ENCODE data around the gene RNF225. TPM values are rescaled to one million over a fixed set of nuclear protein-coding genes. Genes with fewer than 3 reads are reported as not detected.
"Not testable (repeated sequence)": the region's sequence is repeated elsewhere in the genome, so short reads cannot be mapped to it uniquely, and the experiment has no call there.

The RNF225 gene
- total RNA-seq, 1 donor from 2014 or later: 0.27 TPM

GRCh38 chr19:58361900-58362271 lies 33.6 kb upstream of the RNF225 start:
- intact Hi-C loops (cut with micrococcal nuclease): loop anchor here (1.0 kb wide), 8 partner anchors 15 to 105 kb away; partner anchors contain the start of genes ERVK3-1, RPS5, ZNF324 and ZNF584

GRCh38 chr19:58362272-58362994 lies 33.0 kb upstream of the RNF225 start, which contains the start of gene ZNF497:
Gene ZNF497 (minus strand): TSS chr19:58362751. CDS start chr19:58357635, 5,116 bp downstream.
- intact Hi-C loops (cut with micrococcal nuclease): loop anchor here (1.0 kb wide), 8 partner anchors 15 to 105 kb away; partner anchors contain the start of genes ERVK3-1, RPS5, ZNF324 and ZNF584

- intact Hi-C loops (cut with micrococcal nuclease): no loop called here
Observed at GRCh38 chr19:58364146-58364545, 31.3 kb upstream of the RNF225 start.

GRCh38 chr19:58366585-58367430 lies 28.6 kb upstream of the RNF225 start:
- intact Hi-C loops (cut with micrococcal nuclease): no loop called here

- intact Hi-C loops (cut with micrococcal nuclease): no loop called here
Observed at GRCh38 chr19:58367698-58368454, 27.6 kb upstream of the RNF225 start.

GRCh38 chr19:58368561-58369360 lies 26.7 kb upstream of the RNF225 start:
- intact Hi-C loops (cut with micrococcal nuclease): no loop called here

- intact Hi-C loops (cut with micrococcal nuclease): no loop called here
Observed at GRCh38 chr19:58372311-58373133, 22.9 kb upstream of the RNF225 start.

- intact Hi-C loops (cut with micrococcal nuclease): no loop called here
Observed at GRCh38 chr19:58374200-58374599, 21.3 kb upstream of the RNF225 start.

- intact Hi-C loops (cut with micrococcal nuclease): not testable (repeated sequence)
Observed at GRCh38 chr19:58376724-58377123, 18.7 kb upstream of the RNF225 start.

GRCh38 chr19:58379246-58379645 lies 16.2 kb upstream of the RNF225 start:
- intact Hi-C loops (cut with micrococcal nuclease): no loop called here

GRCh38 chr19:58380037-58380661 lies 15.3 kb upstream of the RNF225 start:
- intact Hi-C loops (cut with micrococcal nuclease): loop anchor here (1.0 to 2.0 kb wide), 3 partner anchors 33 to 197 kb away; partner anchors contain the start of genes ERVK3-1 and ZNF274

- intact Hi-C loops (cut with micrococcal nuclease): loop anchor here (1.0 to 2.0 kb wide), 12 partner anchors 19 to 198 kb away; partner anchors contain the start of genes ERVK3-1, MZF1, ZNF132 and ZNF274
Observed at GRCh38 chr19:58380662-58381459, 14.6 kb upstream of the RNF225 start, which contains the start of gene ZNF837. Gene ZNF837 (minus strand): TSS chr19:58381030. CDS start chr19:58369332, 11,698 bp downstream.

- intact Hi-C loops (cut with micrococcal nuclease): loop anchor here (1.0 to 2.0 kb wide), 11 partner anchors 19 to 199 kb away; partner anchors contain the start of genes MZF1, ZNF132, ZNF274 and ZNF497
Observed at GRCh38 chr19:58381460-58382212, 13.8 kb upstream of the RNF225 start.

- intact Hi-C loops (cut with micrococcal nuclease): no loop called here
Observed at GRCh38 chr19:58382997-58383603, 12.4 kb upstream of the RNF225 start.

GRCh38 chr19:58385313-58385890 lies 10.1 kb upstream of the RNF225 start:
- intact Hi-C loops (cut with micrococcal nuclease): no loop called here

- intact Hi-C loops (cut with micrococcal nuclease): no loop called here
Observed at GRCh38 chr19:58385891-58386575, 9.4 kb upstream of the RNF225 start.
